ENCODE data around the gene SSTR3.

DNA sequence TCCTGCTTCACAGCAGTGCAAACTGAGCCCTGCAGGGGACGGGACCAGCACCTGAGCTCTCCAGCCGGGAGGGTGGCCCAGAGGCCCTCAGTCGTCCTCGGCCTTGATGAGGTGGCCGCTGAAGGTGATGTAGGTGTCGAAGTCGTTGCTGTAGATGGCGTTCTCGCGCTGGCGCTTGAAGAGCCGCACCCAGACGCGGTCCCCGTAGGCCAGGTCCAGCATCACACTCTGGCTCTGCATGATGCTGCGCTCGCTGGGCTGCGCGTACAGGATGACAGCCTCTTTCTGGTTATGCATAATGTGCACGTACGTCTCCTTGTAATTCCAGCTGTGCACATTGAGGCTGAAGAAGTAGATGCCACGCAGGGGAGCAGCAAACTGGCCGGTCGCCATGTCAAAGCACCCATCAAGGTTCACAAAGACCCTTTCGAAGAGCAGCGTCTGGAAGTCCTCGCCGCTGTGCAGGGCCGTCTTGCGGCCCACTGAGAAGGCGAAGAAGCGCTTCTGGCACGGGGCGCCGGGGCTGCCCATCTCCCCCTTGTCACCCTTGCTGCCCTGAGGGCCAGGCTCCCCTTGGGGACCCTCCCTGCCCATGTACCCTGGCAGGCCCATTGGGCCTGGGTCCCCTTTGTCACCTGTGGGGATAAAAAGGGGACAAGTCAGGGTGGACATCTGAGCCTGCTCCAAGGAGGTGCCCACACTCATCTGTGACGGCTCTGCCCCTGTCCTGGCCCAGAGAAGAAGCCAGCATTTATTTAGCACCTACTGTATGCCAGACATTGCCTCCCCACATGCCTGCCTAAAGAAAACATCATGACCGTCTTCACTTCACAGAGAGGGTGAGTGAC, 30.0 kb downstream of the SSTR3 start:
- TF ChIP-seq, protein P1, sequence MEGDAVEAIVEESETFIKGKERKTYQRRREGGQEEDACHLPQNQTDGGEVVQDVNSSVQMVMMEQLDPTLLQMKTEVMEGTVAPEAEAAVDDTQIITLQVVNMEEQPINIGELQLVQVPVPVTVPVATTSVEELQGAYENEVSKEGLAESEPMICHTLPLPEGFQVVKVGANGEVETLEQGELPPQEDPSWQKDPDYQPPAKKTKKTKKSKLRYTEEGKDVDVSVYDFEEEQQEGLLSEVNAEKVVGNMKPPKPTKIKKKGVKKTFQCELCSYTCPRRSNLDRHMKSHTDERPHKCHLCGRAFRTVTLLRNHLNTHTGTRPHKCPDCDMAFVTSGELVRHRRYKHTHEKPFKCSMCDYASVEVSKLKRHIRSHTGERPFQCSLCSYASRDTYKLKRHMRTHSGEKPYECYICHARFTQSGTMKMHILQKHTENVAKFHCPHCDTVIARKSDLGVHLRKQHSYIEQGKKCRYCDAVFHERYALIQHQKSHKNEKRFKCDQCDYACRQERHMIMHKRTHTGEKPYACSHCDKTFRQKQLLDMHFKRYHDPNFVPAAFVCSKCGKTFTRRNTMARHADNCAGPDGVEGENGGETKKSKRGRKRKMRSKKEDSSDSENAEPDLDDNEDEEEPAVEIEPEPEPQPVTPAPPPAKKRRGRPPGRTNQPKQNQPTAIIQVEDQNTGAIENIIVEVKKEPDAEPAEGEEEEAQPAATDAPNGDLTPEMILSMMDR (IDR thresholded peaks at IDR 0.05; ENCODE audit: low read depth, low read length, poor library complexity, severe bottlenecking): no peak
- no peak for TF ChIP-seq EZH2phosphoT487 (IDR thresholded peaks at IDR 0.05; ENCODE audit: borderline replicate concordance, low read length)

Data from DOHH2 (cell line).